Measurements from ENCODE around the gene TRIM40.
A peak's percentile ranks its signal among the peaks of the same experiment; 100 is the strongest.

The TRIM40 gene, protein sequence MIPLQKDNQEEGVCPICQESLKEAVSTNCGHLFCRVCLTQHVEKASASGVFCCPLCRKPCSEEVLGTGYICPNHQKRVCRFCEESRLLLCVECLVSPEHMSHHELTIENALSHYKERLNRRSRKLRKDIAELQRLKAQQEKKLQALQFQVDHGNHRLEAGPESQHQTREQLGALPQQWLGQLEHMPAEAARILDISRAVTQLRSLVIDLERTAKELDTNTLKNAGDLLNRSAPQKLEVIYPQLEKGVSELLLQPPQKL

DNA sequence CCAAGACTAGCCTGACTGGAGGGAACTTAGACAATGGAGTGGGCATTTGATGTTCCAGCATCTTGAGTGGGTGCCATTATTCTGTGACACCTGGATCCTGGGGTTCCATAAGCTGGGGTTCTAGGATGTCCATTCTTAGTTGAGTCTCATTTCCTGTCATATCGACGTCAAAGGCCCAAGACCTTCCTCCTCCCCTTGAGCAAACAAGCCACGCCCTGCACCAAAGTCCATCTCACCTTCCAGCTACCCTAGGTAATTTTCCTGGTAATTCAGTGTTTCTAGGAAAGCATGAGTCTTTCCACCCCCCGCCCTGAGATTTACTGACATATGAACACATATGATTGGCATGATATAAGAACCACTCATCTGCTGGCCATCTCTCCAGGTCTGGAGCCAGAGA is at the start of gene TRIM40:
Gene TRIM40 (plus strand): TSS at position 384 of the 400 bp plus-strand sequence. CDS start 897 bp downstream, outside the sequence.
- no peak for DNase-seq

GRCh38 chr6:30087876-30088275 is 48.1 kb upstream of the TRIM40 start:
- no peak for DNase-seq

- no peak for DNase-seq
Measured at GRCh38 chr6:30091577-30092381, 44.2 kb upstream of the TRIM40 start.

GRCh38 chr6:30092852-30093543 is 42.9 kb upstream of the TRIM40 start:
- DNase-seq = no peak

- no peak for DNase-seq
Measured at GRCh38 chr6:30093951-30094661, 41.8 kb upstream of the TRIM40 start.

DNA sequence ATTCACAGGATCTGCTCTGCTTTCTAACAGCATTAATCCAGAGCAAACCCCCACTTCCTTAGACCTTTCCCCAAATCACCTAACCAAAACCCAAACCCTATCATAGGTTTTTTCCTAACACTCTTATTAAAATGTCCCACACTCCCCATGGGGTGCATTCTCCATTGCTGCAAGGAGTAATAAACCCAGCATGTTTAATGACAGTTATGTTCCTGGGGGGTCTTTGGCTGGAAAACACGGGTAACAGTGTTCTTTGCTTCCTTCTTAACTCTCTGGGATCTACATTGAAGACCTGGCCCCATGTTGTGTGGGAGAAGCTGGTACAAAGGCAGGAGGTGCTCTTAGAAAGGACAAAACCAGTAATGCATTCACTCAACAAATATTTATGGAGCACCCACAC is 39.1 kb upstream of the TRIM40 start:
- DNase-seq = no peak

GRCh38 chr6:30097902-30098768 is 37.8 kb upstream of the TRIM40 start:
- no peak for DNase-seq

DNA sequence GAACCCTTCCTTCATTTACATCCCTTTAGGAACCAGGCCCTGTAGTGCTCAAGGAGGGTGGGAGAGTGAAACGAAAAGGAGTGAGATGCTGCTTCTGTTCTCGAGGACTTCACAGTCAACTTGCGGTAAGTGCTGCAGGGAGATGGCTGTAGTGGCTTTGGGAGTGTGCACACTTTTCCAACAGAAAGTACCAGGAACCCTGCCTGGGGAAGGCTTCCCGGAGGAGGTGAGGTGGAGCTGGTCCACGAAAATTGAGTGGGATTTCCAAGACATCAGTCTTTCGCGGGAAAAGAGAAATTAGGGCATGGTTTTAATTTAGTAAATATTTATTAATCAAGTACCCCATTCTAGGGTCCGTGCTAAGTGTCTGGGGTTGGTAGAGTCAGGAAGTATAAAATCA is 35.8 kb upstream of the TRIM40 start:
- no peak for DNase-seq

- no peak for DNase-seq
Measured at GRCh38 chr6:30100585-30101443, 35.1 kb upstream of the TRIM40 start.

DNA sequence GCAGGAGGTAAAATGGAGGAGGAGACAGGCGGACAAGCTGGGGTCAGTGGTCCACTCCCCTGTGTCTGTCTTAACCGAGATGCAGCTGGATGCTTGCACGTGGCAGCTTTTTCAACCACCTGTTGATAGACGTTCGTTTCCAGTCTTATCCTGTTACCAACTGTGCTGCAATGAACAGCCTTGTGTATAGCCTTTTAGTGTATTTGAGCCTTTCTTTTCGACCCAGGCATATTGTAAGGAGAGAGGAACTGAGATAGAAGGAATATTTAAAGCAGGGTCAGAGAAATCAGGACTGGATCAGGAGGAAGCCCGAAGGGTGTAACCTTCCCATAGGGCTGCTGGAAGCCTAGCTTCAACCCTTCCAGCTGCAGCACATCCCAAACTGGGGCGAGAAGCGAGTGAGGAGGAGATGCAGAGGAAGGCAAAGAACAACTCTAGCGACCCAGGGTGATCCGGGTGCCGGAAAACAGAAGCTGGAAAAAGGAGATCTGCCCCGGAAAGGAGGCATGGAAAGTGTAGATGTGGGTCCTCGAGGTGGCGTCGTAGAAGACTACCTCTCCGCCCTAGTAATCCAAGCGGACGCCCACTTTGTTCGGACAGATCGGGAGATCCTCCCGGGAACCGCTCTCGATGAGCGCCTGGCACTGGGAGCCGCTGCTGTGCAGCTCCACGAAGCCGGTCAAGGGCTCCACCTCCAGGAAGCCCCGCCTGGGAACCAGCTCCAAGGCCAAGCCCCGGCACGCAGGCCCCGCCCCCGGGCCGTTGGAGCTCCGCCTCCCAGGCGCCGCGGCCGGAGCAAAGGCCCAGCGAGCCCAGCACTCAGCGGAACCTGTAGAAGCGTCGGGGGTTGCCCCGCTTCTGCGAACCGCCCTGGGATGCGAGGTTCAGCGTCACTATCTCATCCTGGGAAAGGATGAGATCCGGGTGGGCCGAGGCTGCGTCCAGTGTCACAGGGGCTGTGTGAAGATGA is 34.2 kb upstream of the TRIM40 start:
- peak; percentile 45 for DNase-seq

- DNase-seq = no peak
Measured at GRCh38 chr6:30102414-30102969, 33.4 kb upstream of the TRIM40 start.

DNA sequence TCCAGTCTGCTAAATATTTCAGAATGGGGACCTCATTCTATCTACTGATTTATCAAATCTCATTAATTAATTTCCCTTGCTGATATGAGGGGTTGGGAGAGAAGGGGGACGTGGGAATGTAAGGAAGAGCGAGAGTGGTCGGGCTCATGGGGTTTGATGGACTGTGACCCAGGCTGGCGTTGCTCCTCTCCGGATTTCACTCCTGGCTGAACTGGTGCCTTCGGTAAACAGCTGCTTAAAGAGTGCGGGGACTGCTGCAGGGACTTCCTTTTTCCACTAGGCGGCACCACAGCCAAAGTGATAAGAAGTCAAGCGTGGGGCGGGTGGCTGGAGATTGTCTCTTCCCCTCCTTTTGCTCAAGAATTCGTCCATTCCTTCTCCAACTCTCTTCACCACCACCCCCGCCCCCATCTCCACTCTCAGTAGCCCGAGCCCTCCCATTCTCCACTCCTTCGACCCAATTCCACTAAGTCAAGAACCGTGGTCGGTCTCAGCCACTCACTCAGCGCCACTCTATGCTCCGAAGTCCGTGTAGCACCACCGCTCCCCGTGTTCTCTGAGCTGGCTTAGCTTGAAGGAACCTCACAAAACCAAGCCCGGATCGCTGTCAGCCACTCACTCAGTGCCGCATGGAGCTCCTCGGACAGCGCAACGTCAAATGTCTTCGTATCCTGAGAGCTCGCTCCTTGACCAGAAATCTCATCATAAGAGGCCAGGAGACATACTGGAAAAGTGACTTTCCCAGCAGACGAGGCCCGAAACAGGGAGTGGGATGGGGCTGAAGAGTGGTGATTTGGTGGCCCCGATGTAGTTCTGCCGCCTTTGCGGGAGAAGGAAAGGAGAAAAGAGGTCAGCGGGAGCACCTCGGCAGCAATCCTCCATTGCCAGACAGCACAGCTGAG is 32.7 kb upstream of the TRIM40 start:
- peak; percentile 62 for DNase-seq

GRCh38 chr6:30103872-30104179 is 32.1 kb upstream of the TRIM40 start:
- DNase-seq = no peak

DNA sequence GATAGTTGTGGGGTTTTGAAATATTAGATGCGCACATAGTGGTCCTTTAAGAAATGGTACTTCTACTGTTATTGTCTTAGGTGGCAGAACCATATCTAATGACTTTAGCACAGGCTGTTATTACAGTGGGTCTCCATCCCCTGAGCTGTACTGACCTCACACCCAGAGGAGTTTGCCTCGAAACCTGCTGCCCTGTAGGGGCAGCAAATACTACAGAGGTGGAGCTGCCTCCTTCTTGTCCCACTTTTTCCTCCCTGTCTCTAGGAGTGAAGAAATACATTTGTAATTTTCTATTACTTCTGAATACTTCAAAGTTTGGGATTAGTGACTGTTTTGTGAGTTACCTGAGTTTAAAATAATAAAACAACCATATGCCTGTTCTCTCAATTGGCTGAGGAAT is 31.3 kb upstream of the TRIM40 start:
- DNase-seq = no peak

DNA sequence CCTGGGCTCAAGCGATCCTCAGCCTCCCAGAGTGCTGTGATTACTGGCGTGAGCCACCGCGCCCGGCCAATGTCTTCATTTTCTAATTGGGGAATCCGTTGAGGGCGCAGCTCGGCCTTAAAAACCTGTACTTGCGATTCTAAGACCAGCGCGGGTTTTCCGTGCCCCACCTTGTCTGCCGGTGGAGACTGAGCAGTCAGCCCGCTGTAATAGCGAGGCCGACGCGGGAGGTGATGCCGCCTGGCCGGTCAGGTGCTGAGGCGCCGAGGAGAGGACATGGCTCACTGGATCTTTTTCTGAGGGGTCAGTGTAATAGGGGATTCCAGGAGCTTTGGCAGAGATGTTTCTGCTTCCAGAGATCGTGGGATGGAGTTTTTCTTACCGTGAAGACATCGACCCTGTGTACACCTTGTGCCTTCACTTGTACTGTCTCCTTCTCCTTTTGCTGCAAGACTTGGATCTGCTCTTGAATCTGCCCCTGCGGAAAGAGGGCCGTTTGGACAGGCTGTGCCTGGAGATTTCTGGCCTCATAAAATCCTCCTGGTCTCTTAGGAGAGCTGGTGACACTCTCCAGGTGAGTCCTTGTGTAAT is 24.6 kb upstream of the TRIM40 start:
- no peak for DNase-seq

GRCh38 chr6:30112402-30112994 is 23.4 kb upstream of the TRIM40 start:
- no peak for DNase-seq

GRCh38 chr6:30113003-30113759 is 22.8 kb upstream of the TRIM40 start, which contains the start of gene TRIM31:
Gene TRIM31, minus strand, starts transcription at chr6:30113090. Its CDS starts 285 bp downstream, at chr6:30112805.
- DNase-seq = no peak
